H1 (cell line): Measurements from ENCODE around the gene EEF1A2. TPM values are rescaled to one million over a fixed set of nuclear protein-coding genes. Genes with fewer than 3 reads are reported as not detected.

ENCODE experiments used
- CTCF ChIA-PET: fragments of 300-600 bp; sonication (Branson Sonifier 250); formaldehyde crosslinking; loops from one replicate; lab custom pipeline; 2021; ENCODE audit not compliant: partially characterized antibody; lab: Charles Lee
- POLR2A ChIA-PET: fragments of 300-600 bp; sonication (Branson Sonifier 250); formaldehyde crosslinking; loops from one replicate; lab custom pipeline; 2021; ENCODE audit warnings: inconsistent platforms; ENCODE audit not compliant: partially characterized antibody; lab: Charles Lee
- DNase-seq, 2 experiments: peaks; one replicate each; pipeline versions ENCODE4 v3.0.0 to v3.0.0-alpha.2; 2010 to 2022; ENCODE audit warnings: low spot score in 2 of 2, low read depth in 1 of 2, mixed read lengths in 1 of 2
- FAIRE-seq: peaks from 2 replicates; lab custom pipeline; 2011; peaks lifted over from hg19 to GRCh38; lab: Jason Lieb, UNC
- H2AFZ ChIP-seq: 2 replicates; pipeline ENCODE4 v1.8.1; 2012; ENCODE audit warnings: low read length, inconsistent platforms
- H2AK5ac ChIP-seq: 2 replicates; pipeline ENCODE4 v1.6.1; 2013; ENCODE audit warnings: low read depth, low read length
- H2BK120ac ChIP-seq: replicated peaks from 2 replicates; pipeline ENCODE3; 2013; ENCODE audit warnings: low read depth, low read length, inconsistent platforms
- H2BK12ac ChIP-seq: 2 replicates; pipeline ENCODE4 v1.6.1; 2013; ENCODE audit warnings: low read depth, low read length
- H2BK15ac ChIP-seq: 2 replicates; pipeline ENCODE4 v1.6.1; 2013; ENCODE audit warnings: low read length
- H2BK20ac ChIP-seq: 2 replicates; pipeline ENCODE4 v1.6.1; 2013; ENCODE audit warnings: low read length
- H2BK5ac ChIP-seq: 2 replicates; pipeline ENCODE4 v1.6.1; 2013; ENCODE audit warnings: low read depth, low read length
- H3K14ac ChIP-seq: 2 replicates; pipeline ENCODE4 v1.6.1; 2013; ENCODE audit warnings: inconsistent platforms; ENCODE audit not compliant: insufficient read length
- H3K18ac ChIP-seq: 2 replicates; pipeline ENCODE4 v1.6.1; 2013; ENCODE audit warnings: low read length; ENCODE audit errors: extremely low read depth
- H3K23ac ChIP-seq: 2 replicates; pipeline ENCODE4 v1.6.1; 2013; ENCODE audit warnings: inconsistent platforms; ENCODE audit not compliant: insufficient read length
- H3K23me2 ChIP-seq: 2 replicates; pipeline ENCODE4 v1.6.1; 2013; ENCODE audit warnings: low read depth, low read length
- H3K27ac ChIP-seq: 2 replicates; pipeline ENCODE4 v1.6.1; 2011; ENCODE audit warnings: low read depth, low read length, inconsistent platforms
- H3K27me3 ChIP-seq, 4 experiments: replicated peaks in 1 of 4; 1 replicate in 1 of 4; 2 replicates in 3 of 4; pipeline versions ENCODE4 v1.6.1 to v1.8.1; 2011 to 2013; ENCODE audit warnings: low read length in 3 of 4, mild to moderate bottlenecking in 3 of 4, inconsistent platforms in 2 of 4, mixed read lengths in 2 of 4, moderate library complexity in 1 of 4; ENCODE audit not compliant: control insufficient read depth in 3 of 4, insufficient read depth in 3 of 4; ENCODE audit errors: extremely low read depth in 1 of 4
- H3K36me3 ChIP-seq, 4 experiments: 2 replicates each; pipeline versions ENCODE4 v1.6.1 to v1.8.1; 2011 to 2013; ENCODE audit warnings: mild to moderate bottlenecking in 4 of 4, low read length in 3 of 4, moderate library complexity in 2 of 4, control low read depth in 1 of 4, inconsistent platforms in 1 of 4; ENCODE audit not compliant: insufficient read depth in 4 of 4, control insufficient read depth in 2 of 4
- H3K4ac ChIP-seq: replicated peaks from 2 replicates; pipeline ENCODE3; 2013; ENCODE audit warnings: low read length, low read depth, mixed read lengths, inconsistent platforms; ENCODE audit not compliant: insufficient read length
- H3K4me1 ChIP-seq, 4 experiments: replicated peaks in 1 of 4; 1 replicate in 1 of 4; 2 replicates in 3 of 4; pipeline versions ENCODE4 v1.6.1 to v1.8.1; 2011 to 2013; ENCODE audit warnings: low read length in 3 of 4, inconsistent platforms in 2 of 4, mixed read lengths in 1 of 4; ENCODE audit not compliant: insufficient read depth in 4 of 4, control insufficient read depth in 3 of 4
- H3K4me2 ChIP-seq, 2 experiments: 2 replicates each; pipeline versions ENCODE4 v1.6.1 to v1.8.1; 2011 to 2013; ENCODE audit warnings: low read depth in 2 of 2, low read length in 2 of 2, control low read depth in 1 of 2, inconsistent platforms in 1 of 2, mild to moderate bottlenecking in 1 of 2; ENCODE audit not compliant: insufficient read depth in 1 of 2
- H3K4me3 ChIP-seq, 4 experiments: fragments of 200-600, 300-600 bp in 1 of 4; sonication (generic), shearing (Covaris generic), sonication (Bioruptor Twin) in 1 of 4; 2 replicates each; pipeline versions ENCODE4 v1.5.1 to v1.8.1; 2011 to 2016; ENCODE audit warnings: low read length in 4 of 4, low read depth in 3 of 4, control low read depth in 2 of 4, inconsistent platforms in 2 of 4, mild to moderate bottlenecking in 2 of 4, mixed read lengths in 1 of 4, moderate library complexity in 1 of 4; ENCODE audit not compliant: insufficient read depth in 2 of 4; ENCODE audit errors: extremely low read depth in 1 of 4
- H3K56ac ChIP-seq: replicated peaks from 2 replicates; pipeline ENCODE3; 2013; ENCODE audit warnings: low read depth, mild to moderate bottlenecking, mixed read lengths, low read length, inconsistent platforms; ENCODE audit not compliant: insufficient read length
- H3K79me1 ChIP-seq: 2 replicates; pipeline ENCODE4 v1.6.1; 2013; ENCODE audit warnings: low read depth, low read length, control low read depth
- H3K79me2 ChIP-seq, 2 experiments: 2 replicates each; pipeline versions ENCODE4 v1.6.1 to v1.8.1; 2012 to 2013; ENCODE audit warnings: low read length in 2 of 2, mild to moderate bottlenecking in 2 of 2, inconsistent platforms in 1 of 2; ENCODE audit not compliant: insufficient read depth in 2 of 2, control insufficient read depth in 1 of 2
- H3K9ac ChIP-seq, 4 experiments: replicated peaks in 1 of 4; 1 replicate in 1 of 4; 2 replicates in 3 of 4; pipeline versions ENCODE4 v1.6.1 to v1.8.1; 2011 to 2013; ENCODE audit warnings: low read depth in 3 of 4, low read length in 3 of 4, control low read depth in 2 of 4, mild to moderate bottlenecking in 2 of 4, moderate library complexity in 2 of 4, inconsistent platforms in 1 of 4; ENCODE audit errors: extremely low read depth in 1 of 4
- H3K9me3 ChIP-seq, 2 experiments: 2 replicates each; pipeline versions ENCODE4 v1.6.1 to v1.8.1; 2012 to 2013; ENCODE audit warnings: mild to moderate bottlenecking in 2 of 2, moderate library complexity in 2 of 2, control low read depth in 1 of 2, inconsistent platforms in 1 of 2, low read depth in 1 of 2, low read length in 1 of 2, mixed read lengths in 1 of 2; ENCODE audit not compliant: insufficient read depth in 2 of 2
- H4K20me1 ChIP-seq, 2 experiments: replicated peaks in 1 of 2; 2 replicates each; pipeline versions ENCODE3 to v1.8.1; 2011 to 2013; ENCODE audit warnings: inconsistent platforms in 2 of 2, low read length in 2 of 2, mild to moderate bottlenecking in 1 of 2; ENCODE audit not compliant: insufficient read depth in 2 of 2, control insufficient read depth in 1 of 2
- H4K5ac ChIP-seq: 2 replicates; pipeline ENCODE4 v1.6.1; 2013; ENCODE audit warnings: low read length, low read depth, mixed read lengths, inconsistent platforms; ENCODE audit not compliant: insufficient read length
- H4K8ac ChIP-seq: 2 replicates; pipeline ENCODE4 v1.8.0; 2013; ENCODE audit warnings: mild to moderate bottlenecking, moderate library complexity, low read length, inconsistent platforms; ENCODE audit not compliant: insufficient read depth; ENCODE audit errors: extremely low read depth
- H4K91ac ChIP-seq: replicated peaks from 2 replicates; pipeline ENCODE3; 2013; ENCODE audit warnings: low read length, mixed read lengths, inconsistent platforms; ENCODE audit not compliant: insufficient read length
- BCL11A ChIP-seq, 2 experiments: IDR thresholded peaks; one replicate each; pipeline ENCODE4 v1.6.1; 2011; ENCODE audit warnings: low read depth in 2 of 2, low read length in 2 of 2, mild to moderate bottlenecking in 2 of 2
- CBX8 ChIP-seq: fragments of 300-800, 300-1000 bp; sonication (generic); IDR thresholded peaks from 2 replicates; pipeline ENCODE4 v1.7.1; 2016; ENCODE audit warnings: low read depth, low read length, borderline replicate concordance
- CHD2 ChIP-seq: IDR thresholded peaks from 2 replicates; pipeline ENCODE4 v1.6.1; 2012; ENCODE audit warnings: low read length, improper control_type of control experiment
- CREB1 ChIP-seq: IDR thresholded peaks from 2 replicates; pipeline ENCODE4 v1.6.1; 2012; ENCODE audit warnings: inconsistent platforms
- FOSL1 ChIP-seq: IDR thresholded peaks from 2 replicates; pipeline ENCODE4 v1.6.1; 2011; ENCODE audit warnings: mild to moderate bottlenecking, low read depth, low read length, moderate library complexity; ENCODE audit not compliant: insufficient read depth
- JUND ChIP-seq: IDR thresholded peaks from 2 replicates; pipeline ENCODE4 v1.6.1; 2011; ENCODE audit warnings: mild to moderate bottlenecking, improper control_type of control experiment, low read length
- KDM4A ChIP-seq: IDR thresholded peaks from one replicate; pipeline ENCODE4 v1.7.1; 2012; ENCODE audit warnings: low read depth, mild to moderate bottlenecking, moderate library complexity, low read length, inconsistent platforms; ENCODE audit not compliant: severe bottlenecking
- MAX ChIP-seq: IDR thresholded peaks from 2 replicates; pipeline ENCODE4 v1.6.1; 2012; ENCODE audit warnings: inconsistent platforms
- SIN3A ChIP-seq, 2 experiments: IDR thresholded peaks in 1 of 2; conservative IDR thresholded peaks in 1 of 2; 2 replicates each; pipeline ENCODE4 v1.6.1; 2011 to 2012; ENCODE audit warnings: low read length in 2 of 2, improper control_type of control experiment in 1 of 2, low read depth in 1 of 2, mild to moderate bottlenecking in 1 of 2
- SIRT6 ChIP-seq: IDR thresholded peaks from one replicate; pipeline ENCODE4 v1.7.1; 2012; ENCODE audit warnings: low read length, inconsistent platforms
- SP4 ChIP-seq: IDR thresholded peaks from 2 replicates; pipeline ENCODE4 v1.6.1; 2012; ENCODE audit warnings: low read length, inconsistent platforms
- SRF ChIP-seq: IDR thresholded peaks from 2 replicates; pipeline ENCODE4 v1.6.1; 2011; ENCODE audit warnings: mild to moderate bottlenecking, low read depth, low read length, moderate library complexity
- TAF1 ChIP-seq: IDR thresholded peaks from 2 replicates; pipeline ENCODE4 v1.6.1; 2011; ENCODE audit warnings: mild to moderate bottlenecking, low read depth, low read length
- YY1 ChIP-seq: IDR thresholded peaks from 2 replicates; pipeline ENCODE4 v1.6.1; 2011; ENCODE audit warnings: low read depth, mild to moderate bottlenecking, low read length
- WGBS, 2 experiments: shearing (Covaris generic) in 1 of 2; methylation state at CpG; one replicate each; pipeline versions ENCODE4 v1.1.6 to v1.1.7; 2013 to 2015; ENCODE audit warnings: low lambda C conversion rate in 2 of 2, mixed read lengths in 2 of 2, inconsistent platforms in 1 of 2, low coverage in 1 of 2, missing lambda C conversion rate in 1 of 2; ENCODE audit not compliant: insufficient replicate concordance in 2 of 2, insufficient coverage in 1 of 2, insufficient read length in 1 of 2; ENCODE audit errors: extremely low coverage in 1 of 2, missing lambda C conversion rate in 1 of 2; 5-methylcytosine and 5-hydroxymethylcytosine counted together
- polyA plus RNA-seq, 7 experiments: library from polyadenylated mRNA; depleted of rRNA in 3 of 7; stranded (reverse) in 5 of 7; unstranded in 2 of 7; fragments of >200 nt in 5 of 7; fragments of 200-250 nt in 2 of 7; gene quantifications; 1 replicate in 5 of 7; 2 replicates in 1 of 7; 4 replicates in 1 of 7; pipeline versions ENCODE4 v1.2.1 to v1.2.3, GENCODE V29; 2011 to 2013; ENCODE audit warnings: missing spikeins in 2 of 7, mixed read lengths in 2 of 7
- total RNA-seq: library from RNA; stranded (reverse); fragmentation: NEBNext Ultra II Directional; extraction: Animal tissue kit (Norgen Biotek cat#: 25700); gene quantifications from 2 replicates; pipeline ENCODE4 v1.2.1, GENCODE V29; 2021

EEF1A2 gene
- total and polyA plus RNA-seq, 2 of the 8 experiments (the other 6 are each of a cell fraction or from before 2014, with no cell fraction given): 7.4 to 25.8 TPM

GRCh38 chr20:63486300-63486855, 12.5 kb downstream of the EEF1A2 start:
- no peak overlapping the region for H2BK120ac ChIP-seq
- ChIA-PET CTCF (interaction anchor here (1.3 to 1.4 kb wide), 2 partner anchors 9 to 10 kb away, joined by 3 to 6 read pairs; no protein-coding TSS in a partner anchor), POLR2A (interaction anchor here (1.4 to 1.5 kb wide), 2 partner anchors 9 to 10 kb away, joined by 3 to 4 read pairs; no protein-coding TSS in a partner anchor)
- H4K91ac ChIP-seq: no peak overlapping the region
- H3K4me2 ChIP-seq: no peak overlapping the region
- peak overlapping the region; percentile 17; the same call in 1 of the 2 replicates for H2AK5ac ChIP-seq
- H2BK5ac ChIP-seq: peak overlapping the region; percentile 18; the same call in 1 of the 2 replicates
- no peak overlapping the region for H2BK20ac ChIP-seq
- FAIRE-seq (no peak), DNase-seq (no peak)
- WGBS, 2 experiments: 92% methylated on average over 15 of the region's 17 CpGs; no CpG with 5 or more reads in 1 of the 2 experiments
- no peak overlapping the region for H2BK12ac ChIP-seq
- no peak overlapping the region for H3K4me3 ChIP-seq
- H3K4ac ChIP-seq: no peak overlapping the region
- no peak overlapping the region for H2AFZ ChIP-seq
- H3K23me2 ChIP-seq: peaks cover 2% of the 10 kb centered on the region; the same call in 1 of the 2 replicates
- H3K9me3 ChIP-seq: peaks cover 4% of the 10 kb centered on the region in 2 experiments; a peak in 1 of 4 replicates
- H3K56ac ChIP-seq: no peak overlapping the region
- peaks cover 0 to 21% (median 15%) of the 10 kb centered on the region in 4 experiments; a peak in 6 of 7 replicates for H3K27me3 ChIP-seq
- H2BK15ac ChIP-seq: no peak overlapping the region
- no peak overlapping the region for H3K23ac ChIP-seq
- H3K14ac ChIP-seq: no peak overlapping the region
- H4K20me1 ChIP-seq: no peaks in the 10 kb centered on the region
- no peak overlapping the region for H3K18ac ChIP-seq
- H3K4me1 ChIP-seq: peaks cover 0 to 28% (median 14%) of the 10 kb centered on the region in 4 experiments; a peak in 5 of 7 replicates
- H3K9ac ChIP-seq: no peak overlapping the region
- no peaks in the 10 kb centered on the region for H3K79me1 ChIP-seq
- peaks cover 0 to 1% (median 0%) of the 10 kb centered on the region in 4 experiments; a peak in 2 of 8 replicates for H3K36me3 ChIP-seq
- no peak overlapping the region for H4K5ac ChIP-seq
- H3K79me2 ChIP-seq: no peaks in the 10 kb centered on the region
- H3K27ac ChIP-seq: no peak overlapping the region
- no peak overlapping the region; the same call in 1 of the 2 replicates for H4K8ac ChIP-seq
- TF ChIP-seq SIN3A (conservative IDR thresholded peaks at IDR 0.05 in 1 of 2, IDR thresholded peaks at IDR 0.05 in 1 of 2; ENCODE audit: low read depth in 1 of 2, low read length in 2 of 2) (no peak), CHD2 (no peak), YY1 (no peak), SP4 (no peak), SIRT6 (no peak), CBX8 (no peak), MAX (no peak), SRF (no peak), FOSL1 (no peak), TAF1 (no peak), KDM4A (no peak), JUND (no peak), BCL11A (IDR thresholded peaks at IDR 0.05; ENCODE audit: low read depth in 2 of 2, low read length in 2 of 2) (no peak), CREB1 (no peak)
